Endothelial cell of umbilical vein (primary cell): ENCODE results near the gene IVD. TPM values are rescaled to one million over a fixed set of nuclear protein-coding genes. Genes with fewer than 3 reads are reported as not detected.

Experiments
- BruUV-seq: library from RNA; stranded (reverse); fragments of 400-500 nt; replicated peaks from 2 replicates; lab custom pipeline; 2021; lab: Mats Ljungman, UMichigan
- CTCF ChIA-PET: fragments of 300-600, 350-600 bp; sonication (Branson Sonifier 250); formaldehyde crosslinking; loops from one replicate; lab custom pipeline; 2021; ENCODE audit warnings: antibody characterized with exemption, inconsistent platforms; lab: Charles Lee
- POLR2A ChIA-PET: fragments of 300-600, 350-600 bp; sonication (Branson Sonifier 250); formaldehyde crosslinking; loops from one replicate; lab custom pipeline; 2021; ENCODE audit warnings: antibody characterized with exemption, inconsistent platforms; lab: Charles Lee
- DNase-seq: peaks from one replicate; pipeline ENCODE4 v3.0.0-alpha.2; 2011; ENCODE audit warnings: low read depth, low spot score
- FAIRE-seq: peaks from 2 replicates; lab custom pipeline; 2011; peaks lifted over from hg19 to GRCh38; lab: Jason Lieb, UNC
- H2AFZ ChIP-seq: 2 replicates; pipeline ENCODE4 v1.6.0; 2012; ENCODE audit warnings: low read depth, low read length, control low read depth, inconsistent platforms
- H3K27ac ChIP-seq: 2 replicates; pipeline ENCODE4 v1.5.1; 2011; ENCODE audit warnings: low read depth, mild to moderate bottlenecking, control low read depth, low read length, moderate library complexity; ENCODE audit not compliant: insufficient read depth
- H3K27me3 ChIP-seq, 2 experiments: 2 replicates each; pipeline versions ENCODE4 v1.6.0 to v1.6.1; 2011; ENCODE audit warnings: low read length in 2 of 2, mixed read lengths in 1 of 2; ENCODE audit not compliant: control insufficient read depth in 2 of 2, insufficient read depth in 2 of 2
- H3K36me3 ChIP-seq, 2 experiments: 2 replicates in 1 of 2; 3 replicates in 1 of 2; pipeline ENCODE4 v1.5.1; 2011; ENCODE audit warnings: low read length in 2 of 2, mild to moderate bottlenecking in 1 of 2, moderate library complexity in 1 of 2; ENCODE audit not compliant: control insufficient read depth in 2 of 2, insufficient read depth in 2 of 2; ENCODE audit errors: extremely low read depth in 1 of 2
- H3K4me1 ChIP-seq: 3 replicates; pipeline ENCODE4 v1.5.1; 2011; ENCODE audit warnings: mild to moderate bottlenecking, low read length; ENCODE audit not compliant: control insufficient read depth, insufficient read depth; ENCODE audit errors: extremely low read depth
- H3K4me2 ChIP-seq: 2 replicates; pipeline ENCODE4 v1.6.1; 2011; ENCODE audit warnings: low read length, control low read depth, mixed read lengths; ENCODE audit not compliant: insufficient read depth
- H3K4me3 ChIP-seq, 3 experiments: fragments of 200-600 bp in 1 of 3; sonication (generic), shearing (Covaris generic) in 1 of 3; replicated peaks in 1 of 3; 2 replicates each; pipeline ENCODE4 v1.5.1; 2011 to 2016; ENCODE audit warnings: control low read depth in 3 of 3, low read length in 3 of 3, mild to moderate bottlenecking in 2 of 3, inconsistent platforms in 1 of 3, low read depth in 1 of 3, moderate library complexity in 1 of 3; ENCODE audit not compliant: insufficient read depth in 1 of 3
- H3K79me2 ChIP-seq: 2 replicates; pipeline ENCODE4 v1.6.0; 2012; ENCODE audit warnings: low read length, inconsistent platforms; ENCODE audit not compliant: control insufficient read depth, insufficient read depth
- H3K9ac ChIP-seq: replicated peaks from 2 replicates; pipeline ENCODE3; 2011; ENCODE audit warnings: low read length, control low read depth; ENCODE audit not compliant: insufficient read depth; ENCODE audit errors: extremely low read depth
- H3K9me1 ChIP-seq: replicated peaks from 3 replicates; pipeline ENCODE4 v1.6.0; 2011; ENCODE audit warnings: mild to moderate bottlenecking, low read length; ENCODE audit not compliant: control insufficient read depth, insufficient read depth; ENCODE audit errors: extremely low read depth
- H3K9me3 ChIP-seq: replicated peaks from 2 replicates; pipeline ENCODE4 v1.5.1; 2012; ENCODE audit warnings: low read length, inconsistent platforms; ENCODE audit not compliant: control insufficient read depth, insufficient read depth
- H4K20me1 ChIP-seq: replicated peaks from 2 replicates; pipeline ENCODE3; 2011; ENCODE audit warnings: mild to moderate bottlenecking, low read length; ENCODE audit not compliant: control insufficient read depth, insufficient read depth; ENCODE audit errors: extremely low read depth
- CTCF ChIP-seq, 2 donors: IDR thresholded peaks; 1 replicate in 1 of 2; 2 replicates in 1 of 2; pipeline ENCODE4 v1.5.1; 2011; ENCODE audit warnings: low read length in 2 of 2, mild to moderate bottlenecking in 2 of 2, moderate library complexity in 2 of 2, control low read depth in 1 of 2, inconsistent platforms in 1 of 2, low read depth in 1 of 2; ENCODE audit not compliant: insufficient read depth in 1 of 2; ENCODE audit errors: extremely low read depth in 1 of 2
- EZH2 ChIP-seq: IDR thresholded peaks from 2 replicates; pipeline ENCODE4 v1.6.1; 2012; ENCODE audit warnings: borderline replicate concordance, low read depth, mild to moderate bottlenecking, moderate library complexity, low read length, inconsistent platforms; ENCODE audit not compliant: severe bottlenecking
- FOS ChIP-seq: IDR thresholded peaks from 2 replicates; pipeline ENCODE4 v1.6.1; 2011; ENCODE audit warnings: mild to moderate bottlenecking, low read length, moderate library complexity, borderline replicate concordance; ENCODE audit not compliant: insufficient read depth
- GATA2 ChIP-seq: IDR thresholded peaks from 2 replicates; pipeline ENCODE4 v1.7.0; 2011; ENCODE audit warnings: low read depth, mild to moderate bottlenecking, moderate library complexity, mixed read lengths, low read length; ENCODE audit not compliant: insufficient read length, insufficient read depth
- JUN ChIP-seq: IDR thresholded peaks from 2 replicates; pipeline ENCODE4 v1.6.1; 2011; ENCODE audit warnings: borderline replicate concordance, low read depth; ENCODE audit not compliant: insufficient read length, insufficient read depth
- MAX ChIP-seq: IDR thresholded peaks from 2 replicates; pipeline ENCODE4 v1.6.1; 2011; ENCODE audit not compliant: insufficient read depth, insufficient read length
- MYC ChIP-seq: IDR thresholded peaks from one replicate; pipeline ENCODE4 v1.6.1; 2011; ENCODE audit warnings: mild to moderate bottlenecking, low read depth, low read length
- POLR2A ChIP-seq: IDR thresholded peaks from 2 replicates; pipeline ENCODE4 v1.6.1; 2012; ENCODE audit warnings: low read depth, mild to moderate bottlenecking, control low read depth, low read length
- POLR2AphosphoS5 ChIP-seq: IDR thresholded peaks from 2 replicates; pipeline ENCODE4 v1.6.1; 2012; ENCODE audit warnings: low read depth, mild to moderate bottlenecking, control low read depth, low read length, moderate library complexity; ENCODE audit not compliant: insufficient read depth
- dilution Hi-C: fragments of 300-500 bp; cut with MboI; formaldehyde crosslinking; loops from one replicate; pipeline ENCODE4 v1.15.0; 2019; ENCODE audit warnings: low sequenced_read_pairs; ENCODE audit not compliant: extremely low pct_ligation_motif_present
- intact Hi-C: fragments of 100-400 bp; cut with micrococcal nuclease; formaldehyde crosslinking; loops from one replicate; pipeline ENCODE4 v1.10.0; 2022
- polyA plus RNA-seq, 4 experiments: library from polyadenylated mRNA; depleted of rRNA in 3 of 4; stranded (reverse) in 3 of 4; unstranded in 1 of 4; fragments of >200 nt; gene quantifications; 2 replicates each; pipeline versions ENCODE4 v1.2.1 to v1.2.3, GENCODE V29; 2011 to 2012; ENCODE audit warnings: missing spikeins in 1 of 4
- total RNA-seq: library from RNA; stranded (reverse); gene quantifications from 2 replicates; pipeline ENCODE4 v1.2.3, GENCODE V29; 2021

IVD gene
- total and polyA plus RNA-seq, 2 donors (not counting 3 experiments of a cell fraction or from before 2014, with no cell fraction given): 34.1 to 62.5 TPM

- Histone ChIP-seq H3K27me3 (peaks cover 6 to 12% of the 10 kb centered on the region in 2 experiments), H3K27ac (no peak overlapping the region), H3K4me2 (no peak overlapping the region), H3K4me1 (no peaks in the 10 kb centered on the region), H3K36me3 (no peaks in the 10 kb centered on the region), H3K9me3 (no peaks in the 10 kb centered on the region), H3K4me3 (no peak overlapping the region), H3K79me2 (no peaks in the 10 kb centered on the region), H2AFZ (no peak overlapping the region), H3K9me1 (no peaks in the 10 kb centered on the region), H3K9ac (no peak overlapping the region), H4K20me1 (no peaks in the 10 kb centered on the region)
- intact Hi-C loops: no loop called here
- BruUV-seq: no TSS peak
- ChIA-PET POLR2A (no interaction called here), CTCF (interaction anchor here (2.0 kb wide), 1 partner anchor 83 kb away, joined by 8 read pairs; no protein-coding TSS in a partner anchor)
- no peak for DNase-seq
- dilution Hi-C loops: no loop called here
- no peak for TF ChIP-seq EZH2
- TF ChIP-seq CTCF (IDR thresholded peaks at IDR 0.05; ENCODE audit: extremely low read depth in 1 of 2, insufficient read depth in 1 of 2, low read depth in 1 of 2, low read length in 2 of 2): no peak
- no peak for TF ChIP-seq POLR2AphosphoS5
- no peak for TF ChIP-seq JUN
- TF ChIP-seq MYC: no peak
- TF ChIP-seq GATA2: no peak
- TF ChIP-seq MAX: no peak
- no peak for TF ChIP-seq FOS
- no peak for TF ChIP-seq POLR2A
- no peak for FAIRE-seq
Measured at GRCh38 chr15:40427188-40427587, 21.6 kb downstream of the IVD start.
